Activated naive CD4-positive, alpha-beta T cell treated with anti-CD3 and anti-CD28 coated beads, Interleukin-2, amount 10 ng/mL, durations not matched to agents 7 days and 5 days (primary cell): Measurements from ENCODE around the gene CTDSP1.

ENCODE experiments used
- CTCF ChIA-PET: fragments of 350-600 bp; sonication (Branson Sonifier 250); formaldehyde crosslinking; loops from one replicate; lab custom pipeline; 2021; ENCODE audit warnings: antibody characterized with exemption; lab: Charles Lee
- DNase-seq: peaks from one replicate; pipeline ENCODE4 v3.0.0-alpha.2; 2020
- H3K27ac Mint-ChIP-seq: one replicate; pipeline ENCODE4 v1.8.0; 2021; ENCODE audit warnings: mild to moderate bottlenecking, moderate library complexity, mixed read lengths
- H3K27me3 Mint-ChIP-seq: one replicate; pipeline ENCODE4 v1.8.0; 2021; ENCODE audit warnings: mild to moderate bottlenecking, mixed read lengths
- H3K36me3 Mint-ChIP-seq: one replicate; pipeline ENCODE4 v1.8.0; 2021; ENCODE audit warnings: mixed read lengths
- H3K4me1 Mint-ChIP-seq: one replicate; pipeline ENCODE4 v1.8.0; 2021; ENCODE audit warnings: mixed read lengths
- H3K4me3 Mint-ChIP-seq: one replicate; pipeline ENCODE4 v1.8.0; 2021; ENCODE audit warnings: mild to moderate bottlenecking, moderate library complexity, mixed read lengths
- H3K9me3 Mint-ChIP-seq: one replicate; pipeline ENCODE4 v1.8.0; 2021; ENCODE audit warnings: mixed read lengths

Gene CTDSP1

GRCh38 chr2:218431878-218432277 lies 32.2 kb downstream of the CTDSP1 start:
- no peaks in the 10 kb centered on the region for H3K9me3 Mint-ChIP-seq
- peaks cover 3% of the 10 kb centered on the region for H3K4me1 Mint-ChIP-seq
- peaks cover 38% of the 10 kb centered on the region for H3K27me3 Mint-ChIP-seq
- no peaks in the 10 kb centered on the region for H3K36me3 Mint-ChIP-seq
- no peak overlapping the region for H3K27ac Mint-ChIP-seq
- H3K4me3 Mint-ChIP-seq, result no peak overlapping the region
- no peak for DNase-seq
- CTCF ChIA-PET, result no interaction called here

GRCh38 chr2:218432676-218433365 lies 33.2 kb downstream of the CTDSP1 start:
- no peak for DNase-seq
- CTCF ChIA-PET, result no interaction called here
- H3K4me3 Mint-ChIP-seq, result no peak overlapping the region
- H3K27me3 Mint-ChIP-seq, result peaks cover 38% of the 10 kb centered on the region
- no peaks in the 10 kb centered on the region for H3K36me3 Mint-ChIP-seq
- H3K27ac Mint-ChIP-seq, result no peak overlapping the region
- peaks cover 3% of the 10 kb centered on the region for H3K4me1 Mint-ChIP-seq
- no peaks in the 10 kb centered on the region for H3K9me3 Mint-ChIP-seq

- Mint-ChIP-seq H3K4me3 (no peak overlapping the region), H3K27ac (no peak overlapping the region), H3K9me3 (no peaks in the 10 kb centered on the region), H3K4me1 (peaks cover 3% of the 10 kb centered on the region), H3K36me3 (no peaks in the 10 kb centered on the region), H3K27me3 (peaks cover 38% of the 10 kb centered on the region)
- DNase-seq, result no peak
- CTCF ChIA-PET, result no interaction called here
These were observed 34.8 kb downstream of the CTDSP1 start for GRCh38 chr2:218434456-218434855.

GRCh38 chr2:218435003-218435982 lies 35.6 kb downstream of the CTDSP1 start:
- CTCF ChIA-PET, result no interaction called here
- no peaks in the 10 kb centered on the region for H3K36me3 Mint-ChIP-seq
- H3K4me1 Mint-ChIP-seq, result peaks cover 2% of the 10 kb centered on the region
- no peak overlapping the region for H3K4me3 Mint-ChIP-seq
- H3K9me3 Mint-ChIP-seq, result no peaks in the 10 kb centered on the region
- H3K27ac Mint-ChIP-seq, result no peak overlapping the region
- DNase-seq, result no peak
- peaks cover 37% of the 10 kb centered on the region for H3K27me3 Mint-ChIP-seq

- peaks cover 24% of the 10 kb centered on the region for H3K27me3 Mint-ChIP-seq
- no peaks in the 10 kb centered on the region for H3K9me3 Mint-ChIP-seq
- CTCF ChIA-PET, result no interaction called here
These were observed 37.3 kb downstream of the CTDSP1 start for GRCh38 chr2:218436992-218437391.

GRCh38 chr2:218437969-218438368 lies 38.3 kb downstream of the CTDSP1 start:
- peaks cover 15% of the 10 kb centered on the region for H3K27me3 Mint-ChIP-seq
- H3K27ac Mint-ChIP-seq, result no peak overlapping the region
- no peaks in the 10 kb centered on the region for H3K4me1 Mint-ChIP-seq
- H3K36me3 Mint-ChIP-seq, result no peaks in the 10 kb centered on the region
- CTCF ChIA-PET, result no interaction called here
- no peak for DNase-seq
- H3K9me3 Mint-ChIP-seq, result no peaks in the 10 kb centered on the region
- no peak overlapping the region for H3K4me3 Mint-ChIP-seq

More at GRCh38 chr2:218436992-218437391, 37.3 kb downstream of the CTDSP1 start:
- no peaks in the 10 kb centered on the region for H3K4me1 Mint-ChIP-seq
- no peak overlapping the region for H3K27ac Mint-ChIP-seq
- no peak overlapping the region for H3K4me3 Mint-ChIP-seq
- H3K36me3 Mint-ChIP-seq, result no peaks in the 10 kb centered on the region
- DNase-seq, result no peak

GRCh38 chr2:218438596-218438995 lies 38.9 kb downstream of the CTDSP1 start:
- CTCF ChIA-PET, result no interaction called here
- Mint-ChIP-seq H3K4me3 (no peak overlapping the region), H3K9me3 (no peaks in the 10 kb centered on the region), H3K36me3 (no peaks in the 10 kb centered on the region), H3K27me3 (peaks cover 10% of the 10 kb centered on the region), H3K4me1 (no peaks in the 10 kb centered on the region), H3K27ac (no peak overlapping the region)
- no peak for DNase-seq

GRCh38 chr2:218444692-218445357 lies 45.2 kb downstream of the CTDSP1 start:
- Mint-ChIP-seq H3K9me3 (no peaks in the 10 kb centered on the region), H3K27ac (no peak overlapping the region), H3K36me3 (peaks cover 19% of the 10 kb centered on the region), H3K27me3 (no peaks in the 10 kb centered on the region), H3K4me3 (no peak overlapping the region), H3K4me1 (peaks cover 3% of the 10 kb centered on the region)
- CTCF ChIA-PET, result no interaction called here
- no peak for DNase-seq

GRCh38 chr2:218445602-218446001 lies 45.9 kb downstream of the CTDSP1 start:
- H3K4me1 Mint-ChIP-seq, result peaks cover 3% of the 10 kb centered on the region
- no peak overlapping the region for H3K27ac Mint-ChIP-seq
- H3K27me3 Mint-ChIP-seq, result no peaks in the 10 kb centered on the region
- H3K36me3 Mint-ChIP-seq, result peaks cover 24% of the 10 kb centered on the region
- CTCF ChIA-PET, result interaction anchor here (0.9 kb wide), 1 partner anchor 20 kb away, joined by 3 read pairs; no protein-coding TSS in a partner anchor
- no peak overlapping the region for H3K4me3 Mint-ChIP-seq
- no peaks in the 10 kb centered on the region for H3K9me3 Mint-ChIP-seq
- DNase-seq, result no peak

- no peak for DNase-seq
- CTCF ChIA-PET, result no interaction called here
- no peaks in the 10 kb centered on the region for H3K27me3 Mint-ChIP-seq
- no peaks in the 10 kb centered on the region for H3K9me3 Mint-ChIP-seq
- H3K4me3 Mint-ChIP-seq, result no peak overlapping the region
- H3K27ac Mint-ChIP-seq, result no peak overlapping the region
- peaks cover 3% of the 10 kb centered on the region for H3K4me1 Mint-ChIP-seq
- H3K36me3 Mint-ChIP-seq, result peaks cover 24% of the 10 kb centered on the region
These were observed 46.9 kb downstream of the CTDSP1 start for GRCh38 chr2:218446547-218446946.

GRCh38 chr2:218447072-218447471 lies 47.4 kb downstream of the CTDSP1 start:
- H3K27me3 Mint-ChIP-seq, result no peaks in the 10 kb centered on the region
- peaks cover 3% of the 10 kb centered on the region for H3K4me1 Mint-ChIP-seq
- CTCF ChIA-PET, result interaction anchor here (1.1 kb wide), 1 partner anchor 19 kb away, joined by 3 read pairs; no protein-coding TSS in a partner anchor
- DNase-seq, result no peak
- no peak overlapping the region for H3K4me3 Mint-ChIP-seq
- H3K27ac Mint-ChIP-seq, result peak overlapping the region; percentile 37
- no peaks in the 10 kb centered on the region for H3K9me3 Mint-ChIP-seq
- peaks cover 27% of the 10 kb centered on the region for H3K36me3 Mint-ChIP-seq

- Mint-ChIP-seq H3K4me1 (peaks cover 3% of the 10 kb centered on the region), H3K9me3 (no peaks in the 10 kb centered on the region), H3K36me3 (peaks cover 42% of the 10 kb centered on the region), H3K27me3 (no peaks in the 10 kb centered on the region), H3K4me3 (no peak overlapping the region), H3K27ac (peak overlapping the region; percentile 8)
- CTCF ChIA-PET, result no interaction called here
- no peak for DNase-seq
These were observed 49.3 kb downstream of the CTDSP1 start for GRCh38 chr2:218448934-218449333.

- no peak for DNase-seq
- CTCF ChIA-PET, result interaction anchor here (1.4 kb wide), 1 partner anchor 14 kb away, joined by 4 read pairs; no protein-coding TSS in a partner anchor
- H3K27me3 Mint-ChIP-seq, result no peaks in the 10 kb centered on the region
- peaks cover 63% of the 10 kb centered on the region for H3K36me3 Mint-ChIP-seq
- H3K27ac Mint-ChIP-seq, result no peak overlapping the region
- H3K4me1 Mint-ChIP-seq, result peaks cover 3% of the 10 kb centered on the region
- peaks cover 10% of the 10 kb centered on the region for H3K9me3 Mint-ChIP-seq
- no peak overlapping the region for H3K4me3 Mint-ChIP-seq
These were observed 52.4 kb downstream of the CTDSP1 start for GRCh38 chr2:218452079-218452478.
